Measurements from ENCODE around the gene FAM136A.
"Not testable (repeated sequence)": the region's sequence is repeated elsewhere in the genome, so short reads cannot be mapped to it uniquely, and the experiment has no call there.

The FAM136A gene

DNA sequence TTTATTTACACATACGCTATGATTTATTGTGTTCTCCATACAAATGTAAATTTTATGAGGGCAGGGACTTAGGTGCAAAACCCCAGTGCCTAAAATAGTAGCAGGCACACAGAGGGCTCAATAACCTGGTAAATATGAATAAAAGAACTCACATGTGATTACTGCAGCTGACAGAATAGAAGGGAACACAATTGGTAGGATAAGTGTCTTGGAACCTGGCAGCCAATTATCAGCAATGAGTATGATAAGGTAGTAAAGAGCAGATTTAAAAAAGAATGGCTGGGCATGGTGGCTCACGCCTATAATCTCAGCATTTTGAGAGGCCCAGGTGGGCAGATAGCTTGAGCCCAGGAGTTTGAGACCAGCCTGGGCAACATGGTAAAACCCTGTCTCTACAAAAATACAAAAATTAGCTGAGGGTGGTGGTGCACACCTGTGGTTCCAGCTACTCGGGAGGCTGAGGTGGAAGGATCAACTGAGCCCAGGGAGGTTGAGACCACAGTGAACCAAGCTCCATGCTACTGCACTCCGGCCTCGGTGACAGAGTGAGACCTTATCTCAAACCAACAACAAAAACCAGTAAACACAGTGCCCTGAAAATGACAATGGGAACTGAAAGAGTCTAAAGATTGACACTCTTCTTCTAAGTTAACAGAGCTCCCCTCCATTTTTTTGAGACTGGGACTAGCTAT is 18.2 kb downstream of the FAM136A start:
- no peak for DNase-seq

DNA sequence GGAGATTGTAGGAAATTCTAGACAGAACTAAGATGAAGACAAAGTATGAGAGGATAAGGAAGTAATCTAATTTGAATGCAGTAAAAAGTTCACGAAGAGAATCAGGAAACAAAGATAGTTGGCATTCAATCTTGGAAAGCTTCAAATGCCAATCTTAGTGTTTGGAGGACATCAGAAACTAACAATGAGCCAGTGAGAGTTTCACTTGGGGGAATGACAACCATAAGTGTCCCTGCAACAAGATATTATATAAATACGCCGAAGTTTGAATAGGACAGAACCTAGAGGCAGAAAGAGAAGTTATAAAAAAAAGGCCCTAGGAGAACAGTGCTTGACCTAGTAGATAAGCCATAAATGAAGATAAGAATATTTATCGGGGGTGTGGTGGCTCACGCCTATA is 19.4 kb downstream of the FAM136A start:
- no peak for DNase-seq

DNA sequence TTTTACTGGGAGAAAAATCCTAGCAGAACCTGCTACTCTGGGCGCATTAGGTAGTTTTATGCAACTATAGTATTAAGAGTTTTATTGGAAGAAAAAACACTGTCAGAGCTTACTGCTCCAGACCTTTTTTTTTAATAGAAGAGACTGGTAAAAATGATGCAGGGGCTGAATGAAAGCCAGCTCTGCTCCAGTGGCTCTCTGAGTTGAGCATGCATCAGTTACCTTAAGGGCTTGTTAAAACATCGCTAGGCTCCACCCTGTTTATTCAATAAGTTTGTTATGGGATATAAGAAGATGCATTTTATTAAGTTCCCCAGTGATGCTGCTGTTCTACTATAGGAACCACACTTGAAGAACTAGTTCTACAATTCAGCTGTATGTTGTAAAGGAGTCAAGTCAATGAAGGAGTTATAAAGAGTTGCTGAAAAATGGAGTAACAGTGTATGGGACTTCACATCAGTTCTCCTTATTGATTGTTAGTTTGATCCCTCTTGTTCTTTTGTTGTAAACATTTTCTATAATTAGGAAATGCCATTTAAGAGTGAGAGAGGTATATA is 21.5 kb downstream of the FAM136A start:
- DNase-seq = no peak

DNA sequence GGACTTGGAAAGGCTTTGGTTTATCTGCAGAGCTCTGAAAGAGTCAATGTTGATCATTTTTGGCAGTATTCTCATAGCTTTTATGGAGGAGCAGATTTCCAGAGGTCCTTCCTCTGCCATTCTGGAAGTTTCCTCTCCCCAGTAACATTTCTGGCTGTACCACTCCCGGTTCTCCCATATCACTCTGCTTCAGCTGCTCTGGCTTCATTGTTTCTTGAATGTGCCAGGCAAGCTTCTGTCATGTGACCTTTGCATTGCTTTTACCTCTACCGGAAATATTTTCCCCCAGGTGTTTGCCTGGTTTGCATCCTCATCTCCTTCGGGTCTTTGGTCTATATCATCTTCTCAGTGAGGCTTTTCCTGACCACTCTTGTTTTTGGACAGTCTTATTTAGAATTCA is 31.5 kb downstream of the FAM136A start:
- DNase-seq = no peak

DNA sequence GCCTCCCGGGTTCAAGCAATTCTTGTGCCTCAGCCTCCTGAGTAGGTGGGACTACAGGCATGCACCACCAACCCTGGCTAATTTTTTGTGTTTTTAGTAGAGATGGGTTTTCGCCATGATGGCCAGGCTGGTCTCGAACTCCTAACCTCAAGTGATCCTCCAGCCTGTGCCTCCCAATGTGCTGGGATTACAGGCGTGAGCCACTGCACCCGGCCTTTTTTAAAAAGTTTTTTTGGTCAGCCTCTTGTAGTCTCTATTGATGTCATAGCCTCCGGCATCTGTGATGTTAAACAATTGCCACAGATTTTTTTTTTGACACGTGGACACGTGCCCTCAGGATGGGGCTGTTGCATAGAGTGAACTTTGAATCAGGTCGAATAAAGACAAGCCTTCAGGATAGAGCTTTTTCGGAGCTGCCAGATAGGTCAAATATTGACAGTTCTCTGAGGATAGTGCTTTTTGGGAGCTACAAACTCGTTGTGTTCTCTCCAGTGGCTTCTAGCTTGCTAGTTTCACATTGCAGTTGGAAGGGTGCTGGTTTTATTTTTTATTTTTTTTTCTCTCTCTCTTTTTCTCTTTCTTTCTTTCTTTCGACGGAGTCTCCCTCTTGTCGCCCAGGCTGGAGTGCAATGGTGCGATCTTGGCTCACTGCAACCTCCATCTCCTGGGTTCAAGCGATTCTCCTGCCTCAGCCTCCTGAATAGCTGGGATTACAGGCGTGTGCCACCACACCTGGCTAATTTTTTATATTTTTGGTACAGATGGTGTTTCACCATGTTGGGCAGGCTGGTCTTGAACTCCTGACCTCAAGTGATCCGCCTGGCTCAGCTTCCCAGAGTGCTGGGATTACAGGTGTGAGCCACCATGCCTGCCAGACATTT is 32.2 kb downstream of the FAM136A start:
- not testable (repeated sequence) for DNase-seq

DNA sequence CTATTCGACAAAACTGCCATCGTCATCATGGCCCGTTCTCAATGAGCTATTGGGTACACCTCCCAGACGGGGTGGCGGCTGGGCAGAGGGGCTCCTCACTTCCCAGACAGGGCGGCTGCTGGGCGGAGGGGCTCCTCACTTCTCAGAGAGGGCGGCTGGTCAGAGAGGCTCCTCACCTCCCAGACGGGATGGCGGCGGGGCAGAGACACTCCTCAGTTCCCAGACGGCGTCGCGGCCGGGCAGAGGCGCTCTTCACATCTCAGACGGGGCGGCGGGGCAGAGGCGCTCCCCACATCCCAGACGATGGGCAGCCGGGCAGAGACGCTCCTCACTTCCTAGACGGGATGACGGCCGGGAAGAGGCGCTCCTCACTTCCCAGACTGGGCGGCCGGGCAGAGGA is 34.9 kb downstream of the FAM136A start:
- DNase-seq = not testable (repeated sequence)

DNA sequence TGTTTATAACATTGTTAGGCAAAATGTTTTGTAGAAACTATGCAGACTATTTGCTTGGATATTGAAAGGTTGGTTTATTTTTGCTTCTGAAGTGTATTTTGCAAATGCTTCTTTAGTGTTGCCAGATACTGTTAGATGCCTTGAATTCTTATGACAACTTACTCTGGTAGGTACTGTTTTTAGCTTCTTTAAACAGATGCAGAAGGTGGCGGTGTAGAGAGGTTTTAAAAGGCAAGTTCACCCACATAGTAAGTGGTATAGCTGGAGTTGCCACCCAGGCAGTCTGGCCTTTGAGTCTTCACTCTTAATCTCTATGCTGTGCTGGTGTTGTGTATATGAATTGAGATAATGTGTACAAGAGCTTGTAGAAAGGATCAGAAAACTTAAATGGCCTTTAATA is 40.4 kb downstream of the FAM136A start:
- no peak for DNase-seq

DNA sequence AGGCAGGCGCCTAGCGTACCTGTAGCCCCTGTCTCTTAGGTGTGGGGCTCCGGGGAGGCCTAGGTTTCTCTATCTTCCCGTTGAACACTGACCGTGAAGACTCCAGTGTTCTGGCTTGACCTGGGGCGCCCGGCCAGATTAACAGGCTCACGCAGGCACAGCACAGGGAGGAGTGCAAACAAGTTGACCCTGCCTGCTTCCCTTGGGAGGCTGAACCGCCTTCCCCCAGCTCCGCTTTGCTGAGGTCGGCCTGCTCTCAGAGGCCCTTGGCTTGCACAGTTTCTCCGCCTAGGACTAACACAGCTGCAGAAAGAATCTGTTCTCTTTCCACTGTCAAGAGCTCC is 43.4 kb downstream of the FAM136A start:
- DNase-seq = no peak

DNA sequence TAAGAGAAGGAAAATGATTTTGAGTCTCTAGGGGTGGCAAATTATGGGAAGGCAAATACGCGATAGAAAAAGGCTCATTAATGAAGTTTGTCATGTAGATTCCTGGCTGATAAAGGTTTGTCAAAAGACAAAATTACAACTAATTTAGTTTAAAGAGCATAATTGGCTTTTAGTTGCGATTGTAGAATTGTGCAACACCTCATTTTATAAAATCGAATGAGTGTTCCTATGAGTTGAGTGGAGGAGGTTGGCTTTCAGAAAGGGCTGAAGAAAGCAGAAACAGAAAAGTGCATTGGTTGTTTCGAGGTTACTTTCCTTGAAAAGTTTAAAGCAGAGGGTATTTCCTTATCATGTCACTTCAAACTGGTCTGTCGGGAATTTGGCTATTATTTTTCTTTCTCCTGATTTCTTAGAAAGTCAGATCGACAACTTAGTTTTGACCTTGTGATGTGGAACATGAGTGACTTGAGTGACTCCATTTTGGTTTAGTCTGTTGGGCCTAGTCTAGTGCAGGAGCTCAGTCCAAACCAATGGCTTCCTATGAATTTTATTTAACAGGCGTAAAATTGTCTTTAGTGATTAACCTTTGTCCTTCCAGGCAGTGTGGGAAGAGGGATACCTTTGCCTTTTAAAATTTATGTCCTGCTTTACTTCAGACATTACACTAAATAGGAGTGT is 46.1 kb downstream of the FAM136A start:
- DNase-seq = no peak

DNA sequence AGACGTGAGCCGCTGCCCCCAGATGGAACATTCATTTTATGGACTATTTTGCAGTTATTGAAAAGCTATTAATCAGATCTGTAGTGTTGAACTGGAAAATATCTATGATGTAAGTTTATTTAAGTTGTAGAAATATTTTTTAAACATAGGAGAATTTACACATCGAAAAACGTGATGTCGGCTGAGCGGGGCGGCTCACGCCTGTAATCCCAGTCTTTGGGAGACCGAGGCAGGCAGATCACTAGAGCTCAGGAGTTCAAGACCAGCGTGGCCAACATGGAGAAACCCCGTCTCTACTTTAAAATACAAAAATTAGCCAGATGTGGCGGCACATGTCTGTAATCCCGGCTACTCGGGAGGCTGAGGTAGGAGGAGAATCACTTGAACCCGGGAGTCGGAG is 51.4 kb downstream of the FAM136A start:
- DNase-seq = no peak

DNA sequence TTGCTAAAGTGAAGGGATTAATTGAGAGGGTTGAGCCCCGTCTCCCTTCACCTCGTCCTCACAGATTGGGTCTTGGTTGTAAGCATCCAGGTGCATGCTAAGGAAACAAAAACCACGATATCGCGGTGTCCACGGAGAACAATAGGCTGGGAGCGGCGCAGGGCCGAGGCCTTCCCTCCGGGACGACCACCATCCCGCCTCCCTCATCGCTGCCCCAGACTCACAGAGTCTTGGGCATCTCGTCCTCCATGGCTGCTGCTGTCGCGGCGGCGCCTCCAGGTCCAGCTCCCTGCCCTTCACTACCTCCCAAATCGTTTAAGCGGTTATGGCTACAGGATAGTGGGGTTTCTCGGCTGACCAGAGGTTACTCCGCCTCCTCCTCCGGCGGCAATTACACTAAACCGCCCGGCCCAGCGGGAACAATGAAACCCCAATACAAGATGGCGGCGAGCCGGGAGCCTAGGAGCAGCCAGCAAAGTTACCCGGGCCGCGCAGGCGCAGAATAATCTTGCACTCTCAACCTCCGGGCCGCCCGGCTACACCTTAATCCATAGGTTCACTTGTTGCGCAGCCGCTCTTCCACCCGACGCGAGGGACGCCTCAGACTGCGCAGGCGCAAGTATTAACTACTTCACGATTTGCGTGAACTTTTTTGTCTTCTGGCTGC is 53.6 kb downstream of the FAM136A start, which contains the start of gene TIA1:
TSS of gene TIA1 (minus strand) at position 448 of the 667 bp plus-strand sequence. CDS start at position 250, 198 bp downstream.
- DNase-seq = peak; percentile 94

DNA sequence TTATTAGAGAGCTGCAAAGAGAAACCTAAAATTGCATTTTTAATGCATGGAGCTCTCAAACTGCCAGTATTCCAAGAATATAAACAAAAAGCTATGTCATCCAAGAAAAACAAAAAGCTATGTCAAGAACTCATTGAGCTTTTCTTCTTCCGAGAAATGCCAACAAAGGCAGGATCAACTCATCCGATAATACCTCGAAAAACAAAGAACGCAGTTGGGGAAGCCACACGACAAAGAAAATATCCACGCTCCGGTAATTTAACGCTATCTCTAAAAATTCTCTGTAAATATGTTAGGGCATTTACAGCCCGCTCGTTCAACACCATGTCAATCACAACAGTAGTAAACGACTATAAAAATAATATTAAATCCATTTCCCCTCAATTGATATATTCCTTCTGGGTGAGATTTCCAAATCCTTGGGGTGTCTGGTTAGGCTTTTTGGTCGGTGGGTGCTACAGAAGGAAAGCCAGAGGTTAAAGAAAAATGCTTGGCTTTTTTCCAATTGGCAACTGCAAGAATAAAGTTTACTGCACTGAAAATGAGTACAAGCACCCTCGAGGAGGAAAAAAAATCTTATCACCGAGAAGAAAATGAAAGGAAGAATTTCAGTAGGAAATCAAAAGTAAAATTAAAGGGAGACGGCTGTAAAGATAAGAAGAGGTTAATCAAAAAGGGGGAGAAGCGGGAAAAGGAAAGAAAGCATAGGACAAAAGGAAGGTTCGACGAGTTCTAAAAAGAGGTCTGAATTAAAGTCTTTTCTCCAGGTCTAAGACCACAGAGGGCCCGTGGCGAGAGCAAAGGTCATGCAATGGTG is 54.3 kb downstream of the FAM136A start:
- DNase-seq = no peak
